GM18517 (cell line): ENCODE results near the gene SPAAR.
"Not testable (repeated sequence)": the region's sequence is repeated elsewhere in the genome, so short reads cannot be mapped to it uniquely, and the experiment has no call there.

Experiments used
- ATAC-seq: cut with Tn5 transposase; IDR thresholded peaks from one replicate; pipeline ENCODE4 v1.9.1; 2021; ENCODE audit warnings: mild to moderate bottlenecking, moderate library complexity; ENCODE audit not compliant: unreplicated experiment

SPAAR gene

DNA sequence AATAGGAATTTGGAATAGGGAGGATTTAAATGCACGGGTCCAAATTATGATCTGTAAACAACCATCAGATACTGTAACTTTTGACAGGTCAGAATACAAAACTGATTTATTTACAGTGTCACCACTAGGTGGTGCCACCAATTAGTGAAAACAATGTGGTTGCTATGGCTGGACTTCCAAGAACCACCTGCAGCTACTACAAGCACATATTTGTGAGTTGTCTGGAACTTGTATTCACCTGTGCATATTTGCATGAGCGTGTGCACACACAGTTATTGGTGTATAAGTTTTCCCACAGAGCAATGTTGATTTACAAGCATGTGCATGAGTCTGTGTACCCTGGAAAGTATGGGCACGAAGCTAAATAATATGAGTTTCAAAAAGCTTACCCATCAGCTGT, 6.2 kb upstream of the SPAAR start:
- no peak for ATAC-seq

DNA sequence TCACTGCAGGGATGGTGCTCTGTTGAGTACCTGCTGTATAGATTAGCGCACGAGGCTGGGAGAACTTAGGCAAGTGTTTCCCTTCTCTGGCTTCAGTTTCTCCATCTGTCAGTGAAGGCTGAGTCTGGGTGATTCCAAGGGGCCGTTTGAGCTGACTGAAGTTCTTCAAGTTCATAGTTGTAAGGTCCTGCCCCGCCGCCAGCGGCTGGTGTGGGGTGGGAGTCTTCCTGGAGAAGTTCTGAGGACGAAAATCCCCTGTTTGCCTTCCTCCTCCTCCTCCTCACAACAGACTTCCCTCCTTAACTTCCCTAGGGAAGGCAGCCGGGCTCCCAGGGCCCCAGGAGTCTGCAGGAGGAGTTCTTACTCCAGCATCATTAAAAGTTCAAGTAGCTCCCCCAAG, 5.0 kb upstream of the SPAAR start:
- no peak for ATAC-seq

- ATAC-seq, result no peak
These were observed 4.1 kb upstream of the SPAAR start for GRCh38 chr9:35905051-35905781.

- ATAC-seq, result no peak
These were observed 3.2 kb upstream of the SPAAR start, which contains the start of gene HRCT1 for GRCh38 chr9:35905912-35906679. TSS of gene HRCT1 (plus strand) at chr9:35906202. CDS start at chr9:35906288, 86 bp downstream.

DNA sequence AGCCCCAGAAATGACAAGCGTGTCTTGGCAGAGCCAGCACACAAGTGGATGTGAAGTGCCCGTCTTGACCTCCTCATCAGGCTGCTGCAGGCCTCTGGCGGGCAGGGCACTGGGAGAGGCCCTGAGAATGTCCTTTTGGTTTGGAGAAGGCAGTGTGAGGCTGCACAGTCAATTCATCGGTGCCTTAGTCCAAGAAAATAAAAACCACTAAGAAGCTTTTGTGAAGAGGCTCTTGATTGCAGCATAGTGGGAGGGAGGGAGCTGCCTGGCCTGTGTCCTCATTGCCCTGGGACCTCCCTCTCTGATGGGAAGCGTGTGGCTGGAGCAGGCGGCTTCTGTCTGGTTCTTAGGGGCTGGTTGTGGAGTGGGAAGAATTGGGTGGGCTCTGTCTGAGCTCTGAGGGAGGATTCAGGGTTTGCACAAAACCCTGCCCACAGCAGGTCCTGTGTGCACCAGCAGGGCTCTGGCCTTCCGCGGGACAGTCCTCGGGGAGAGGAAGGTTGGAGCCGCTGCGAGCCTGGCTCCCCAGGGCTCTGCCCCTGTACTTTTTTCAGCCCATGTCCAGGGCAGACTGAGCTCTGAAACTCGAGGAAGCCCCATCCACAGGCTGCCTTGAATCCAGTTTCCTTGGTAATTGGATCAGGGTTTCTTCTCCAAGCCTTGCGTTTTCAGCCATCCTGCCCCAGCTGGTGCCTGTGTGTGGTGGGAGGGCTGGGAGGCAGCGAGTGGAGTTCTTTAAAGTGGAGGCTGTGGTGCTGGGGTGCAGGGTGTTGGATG, 2.2 kb upstream of the SPAAR start:
- ATAC-seq, result no peak

DNA sequence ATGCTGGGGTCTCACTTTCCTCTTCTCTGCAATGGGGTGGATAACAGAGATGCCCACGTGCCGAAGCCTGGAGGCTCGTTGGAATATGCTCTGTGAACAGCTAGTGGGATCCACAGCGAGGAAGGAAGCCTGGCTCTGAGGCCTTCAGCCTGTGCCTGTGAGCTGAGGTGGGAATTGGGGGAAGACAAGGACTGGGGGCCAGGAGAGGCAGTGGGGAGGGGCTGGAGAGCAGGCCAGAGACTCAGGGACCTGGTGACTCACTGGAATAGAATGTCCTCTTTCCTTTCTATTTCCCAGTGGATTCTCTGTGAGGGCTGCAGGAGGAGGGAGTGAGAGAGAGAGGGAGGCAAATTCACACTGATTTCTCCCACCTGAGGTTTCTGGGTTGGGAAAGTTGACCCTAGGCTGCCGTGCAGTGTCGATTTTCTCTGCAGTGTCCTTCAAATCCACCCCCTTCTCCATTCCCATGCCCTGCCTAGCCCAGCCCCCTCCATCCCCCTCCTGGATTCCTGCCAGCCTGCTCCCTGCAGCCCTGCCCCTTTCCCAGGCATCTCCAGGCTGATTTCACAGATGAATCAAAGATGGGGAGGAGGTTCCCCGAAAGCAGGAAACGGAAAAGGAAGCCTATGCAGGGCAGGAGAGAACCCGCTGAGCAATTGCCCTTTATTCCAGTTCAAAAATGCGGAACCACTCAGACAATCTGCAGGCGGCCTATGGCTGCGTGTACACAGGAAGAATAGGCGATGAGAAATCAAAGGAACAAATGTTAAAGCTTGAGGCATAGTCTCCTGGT, 1.4 kb upstream of the SPAAR start:
- ATAC-seq, result no peak

GRCh38 chr9:35908504-35909125, 675 bp upstream of the SPAAR start:
- ATAC-seq, result no peak

GRCh38 chr9:35909687-35910612, 660 bp downstream of the SPAAR start:
- no peak for ATAC-seq

- no peak for ATAC-seq
These were observed 1.5 kb downstream of the SPAAR start for GRCh38 chr9:35910613-35911359.

- ATAC-seq, result no peak
These were observed 2.4 kb downstream of the SPAAR start for GRCh38 chr9:35911690-35912089.

DNA sequence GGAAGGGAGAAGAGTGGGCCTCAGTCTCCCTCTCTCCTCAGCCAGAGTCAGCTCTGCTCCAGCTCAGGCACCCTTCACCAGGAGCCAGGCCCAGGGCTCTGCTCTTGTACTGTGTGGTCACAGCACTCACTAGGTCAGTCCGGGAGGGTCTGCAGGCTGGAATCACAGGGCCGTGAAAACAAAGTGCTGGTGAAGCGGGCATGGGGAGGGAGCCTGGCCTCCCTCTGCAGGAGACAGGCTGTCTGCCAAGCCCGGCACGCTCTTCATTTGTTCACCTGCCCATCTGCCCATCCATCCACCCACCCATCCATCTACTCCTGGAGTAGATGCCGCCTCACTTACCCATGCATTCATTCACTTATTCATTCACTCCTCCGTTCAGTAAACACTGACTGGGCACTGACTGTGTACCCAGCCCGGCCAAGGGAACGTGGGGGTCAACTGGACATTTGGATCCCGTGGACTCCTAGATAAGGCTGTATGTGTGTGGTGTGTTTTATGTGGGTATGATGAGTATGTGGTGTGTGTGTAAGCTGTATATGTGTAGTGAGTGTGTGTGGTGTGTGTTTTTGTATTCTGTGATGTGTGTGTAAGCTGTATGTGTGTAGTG, 3.6 kb downstream of the SPAAR start:
- ATAC-seq, result no peak

GRCh38 chr9:35913429-35913828, 4.1 kb downstream of the SPAAR start:
- ATAC-seq, result not testable (repeated sequence)

GRCh38 chr9:35914301-35914807, 5.1 kb downstream of the SPAAR start:
- ATAC-seq, result no peak

- ATAC-seq, result no peak
These were observed 6.5 kb downstream of the SPAAR start for GRCh38 chr9:35915681-35916294.

GRCh38 chr9:35917261-35917660, 8.0 kb downstream of the SPAAR start:
- ATAC-seq, result no peak

GRCh38 chr9:35918780-35919179, 9.5 kb downstream of the SPAAR start:
- ATAC-seq, result no peak

- ATAC-seq, result no peak
These were observed 10.1 kb downstream of the SPAAR start for GRCh38 chr9:35919212-35920008.
